Measurements from ENCODE around the gene LRRC4C. TPM values are rescaled to one million over a fixed set of nuclear protein-coding genes. Genes with fewer than 3 reads are reported as not detected.

Gene LRRC4C
- total RNA-seq, 2 donors from 2014 or later, result 0.84 to 0.95 TPM

DNA sequence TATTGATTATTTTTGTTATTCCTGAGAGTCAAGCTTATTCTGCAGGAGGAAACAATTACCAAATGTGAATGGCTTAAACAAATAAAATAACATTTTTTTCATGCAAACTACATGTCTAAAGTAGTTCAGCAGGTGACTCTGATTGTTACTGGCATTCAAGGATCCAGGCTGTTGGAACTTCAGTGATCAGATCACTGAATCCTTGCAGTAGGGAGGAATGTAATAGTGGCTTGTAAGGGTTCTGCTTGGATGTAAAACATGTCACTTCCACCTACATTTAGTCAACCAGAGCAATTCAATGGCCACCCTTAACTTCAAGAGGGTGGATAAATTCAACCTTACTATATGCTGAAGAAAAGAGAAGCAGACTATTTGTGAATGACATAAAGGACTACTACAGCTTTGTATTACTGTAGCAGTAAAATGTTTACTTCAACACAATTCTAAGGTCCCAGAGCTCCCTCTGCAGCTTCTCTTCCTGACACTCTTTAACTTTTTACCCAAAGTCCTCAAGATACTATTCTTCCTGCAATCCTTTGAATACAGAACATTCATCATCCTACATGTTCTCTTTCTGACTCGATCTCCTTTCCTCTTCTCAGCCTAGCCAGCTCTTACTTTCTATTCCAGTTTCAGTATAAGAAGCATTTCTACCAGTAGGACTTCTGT is 284.0 kb downstream of the LRRC4C start:
- DNase-seq, result peak; percentile 44
- Mint-ChIP-seq H3K4me1 (no peaks in the 10 kb centered on the region), H3K9me3 (peaks cover 2% of the 10 kb centered on the region), H3K27ac (no peak overlapping the region), H3K27me3 (ENCODE audit: insufficient read depth) (no peaks in the 10 kb centered on the region), H3K36me3 (ENCODE audit: low read depth) (no peaks in the 10 kb centered on the region), H3K4me3 (no peak overlapping the region)
- Histone ChIP-seq H3K27ac (ENCODE audit: low read depth, low read length) (no peak overlapping the region), H3K4me1 (ENCODE audit: control insufficient read depth, insufficient read depth, low read length) (no peaks in the 10 kb centered on the region), H3K36me3 (ENCODE audit: control insufficient read depth, insufficient read depth, low read length) (no peaks in the 10 kb centered on the region), H3K9ac (ENCODE audit: extremely low read depth, low read length, poor library complexity, severe bottlenecking) (no peak overlapping the region), H3K4me3 (ENCODE audit: low read length) (no peak overlapping the region), H3K9me3 (ENCODE audit: control insufficient read depth, low read length) (no peaks in the 10 kb centered on the region), H3K27me3 (ENCODE audit: control insufficient read depth, insufficient read depth, low read length, poor library complexity, severe bottlenecking) (no peaks in the 10 kb centered on the region)
- WGBS, 2 experiments (ENCODE audit: insufficient coverage in 1 of 2, insufficient read length in 1 of 2), result 59 to 90% methylated on average over 1 of the region's 1 CpG
- TF ChIP-seq, protein P1, sequence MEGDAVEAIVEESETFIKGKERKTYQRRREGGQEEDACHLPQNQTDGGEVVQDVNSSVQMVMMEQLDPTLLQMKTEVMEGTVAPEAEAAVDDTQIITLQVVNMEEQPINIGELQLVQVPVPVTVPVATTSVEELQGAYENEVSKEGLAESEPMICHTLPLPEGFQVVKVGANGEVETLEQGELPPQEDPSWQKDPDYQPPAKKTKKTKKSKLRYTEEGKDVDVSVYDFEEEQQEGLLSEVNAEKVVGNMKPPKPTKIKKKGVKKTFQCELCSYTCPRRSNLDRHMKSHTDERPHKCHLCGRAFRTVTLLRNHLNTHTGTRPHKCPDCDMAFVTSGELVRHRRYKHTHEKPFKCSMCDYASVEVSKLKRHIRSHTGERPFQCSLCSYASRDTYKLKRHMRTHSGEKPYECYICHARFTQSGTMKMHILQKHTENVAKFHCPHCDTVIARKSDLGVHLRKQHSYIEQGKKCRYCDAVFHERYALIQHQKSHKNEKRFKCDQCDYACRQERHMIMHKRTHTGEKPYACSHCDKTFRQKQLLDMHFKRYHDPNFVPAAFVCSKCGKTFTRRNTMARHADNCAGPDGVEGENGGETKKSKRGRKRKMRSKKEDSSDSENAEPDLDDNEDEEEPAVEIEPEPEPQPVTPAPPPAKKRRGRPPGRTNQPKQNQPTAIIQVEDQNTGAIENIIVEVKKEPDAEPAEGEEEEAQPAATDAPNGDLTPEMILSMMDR (conservative IDR thresholded peaks at IDR 0.05), result peak; percentile 57

DNA sequence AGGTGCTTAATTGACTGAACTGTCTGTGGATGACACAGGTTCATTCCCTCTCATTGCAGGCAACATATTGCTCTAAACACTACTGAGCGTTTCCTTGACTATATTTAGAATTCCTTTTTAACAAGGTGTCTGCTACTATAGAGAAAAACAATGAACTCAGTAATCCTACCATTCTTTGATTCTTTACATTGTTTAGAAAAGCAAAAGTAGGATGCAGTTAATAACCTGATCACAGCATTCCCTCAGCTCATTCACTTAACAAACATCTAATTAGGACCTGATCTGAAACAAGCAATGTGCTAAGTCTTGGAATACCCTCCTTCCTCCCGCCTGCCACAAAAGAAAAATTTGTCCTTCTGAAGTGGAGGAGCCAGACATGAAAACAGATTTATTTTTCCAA is 313.1 kb downstream of the LRRC4C start:
- Mint-ChIP-seq H3K9me3 (no peaks in the 10 kb centered on the region), H3K4me1 (peaks cover 17% of the 10 kb centered on the region), H3K27ac (no peak overlapping the region), H3K36me3 (ENCODE audit: low read depth) (no peaks in the 10 kb centered on the region), H3K4me3 (no peak overlapping the region), H3K27me3 (ENCODE audit: insufficient read depth) (no peaks in the 10 kb centered on the region)
- H3K9ac ChIP-seq (ENCODE audit: extremely low read depth, low read length, poor library complexity, severe bottlenecking), result no peak overlapping the region
- TF ChIP-seq, protein P1 (conservative IDR thresholded peaks at IDR 0.05), result no peak
- 100% methylated on average over 2 of the region's 2 CpGs; no CpG with 5 or more reads in 1 of the 2 experiments for WGBS, 2 experiments (ENCODE audit: insufficient coverage in 1 of 2, insufficient read length in 1 of 2)
- H3K9me3 ChIP-seq (ENCODE audit: control insufficient read depth, low read length), result no peaks in the 10 kb centered on the region
- no peaks in the 10 kb centered on the region for H3K36me3 ChIP-seq (ENCODE audit: control insufficient read depth, insufficient read depth, low read length)
- no peak overlapping the region for H3K27ac ChIP-seq (ENCODE audit: low read depth, low read length)
- H3K4me3 ChIP-seq (ENCODE audit: low read length), result peak overlapping the region; percentile 17
- H3K4me1 ChIP-seq (ENCODE audit: control insufficient read depth, insufficient read depth, low read length), result peaks cover 5% of the 10 kb centered on the region
- no peaks in the 10 kb centered on the region for H3K27me3 ChIP-seq (ENCODE audit: control insufficient read depth, insufficient read depth, low read length, poor library complexity, severe bottlenecking)
- DNase-seq, result no peak

DNA sequence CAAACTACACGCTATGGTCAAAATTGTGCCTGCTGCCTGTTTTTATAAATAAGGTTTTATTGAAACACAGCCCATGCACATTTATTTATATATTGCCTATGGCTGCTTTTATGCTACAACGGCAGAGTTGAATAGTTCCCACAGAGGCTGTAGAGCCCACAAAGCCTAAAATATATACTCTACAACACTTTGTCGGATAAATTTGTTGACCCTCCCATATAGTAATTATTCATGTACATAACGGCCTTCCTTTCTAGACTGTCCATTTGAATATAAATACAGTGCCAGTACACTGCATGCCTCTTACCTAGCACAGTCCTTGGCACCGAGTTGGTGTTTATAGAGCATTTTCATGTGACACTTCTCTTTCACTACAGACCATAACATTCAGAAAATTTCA is 314.0 kb downstream of the LRRC4C start:
- TF ChIP-seq, protein P1 (conservative IDR thresholded peaks at IDR 0.05), result no peak
- Histone ChIP-seq H3K27ac (ENCODE audit: low read depth, low read length) (no peak overlapping the region), H3K9me3 (ENCODE audit: control insufficient read depth, low read length) (no peaks in the 10 kb centered on the region), H3K9ac (ENCODE audit: extremely low read depth, low read length, poor library complexity, severe bottlenecking) (no peak overlapping the region), H3K4me3 (ENCODE audit: low read length) (no peak overlapping the region), H3K27me3 (ENCODE audit: control insufficient read depth, insufficient read depth, low read length, poor library complexity, severe bottlenecking) (no peaks in the 10 kb centered on the region), H3K36me3 (ENCODE audit: control insufficient read depth, insufficient read depth, low read length) (no peaks in the 10 kb centered on the region), H3K4me1 (ENCODE audit: control insufficient read depth, insufficient read depth, low read length) (peaks cover 3% of the 10 kb centered on the region)
- H3K27me3 Mint-ChIP-seq (ENCODE audit: insufficient read depth), result no peaks in the 10 kb centered on the region
- peaks cover 12% of the 10 kb centered on the region for H3K4me1 Mint-ChIP-seq
- WGBS, 2 experiments (ENCODE audit: insufficient coverage in 1 of 2, insufficient read length in 1 of 2), result 96 to 97% methylated on average over 3 to 4 of the region's 5 CpGs
- H3K9me3 Mint-ChIP-seq, result no peaks in the 10 kb centered on the region
- no peak overlapping the region for H3K4me3 Mint-ChIP-seq
- no peak for DNase-seq
- no peaks in the 10 kb centered on the region for H3K36me3 Mint-ChIP-seq (ENCODE audit: low read depth)
- no peak overlapping the region for H3K27ac Mint-ChIP-seq

All from endodermal cell (in vitro differentiated cells).